Measurements from ENCODE around the gene ARHGEF33. TPM values are rescaled to one million over a fixed set of nuclear protein-coding genes. Genes with fewer than 3 reads are reported as not detected.

ARHGEF33 gene
- not detected in 2 replicates for total RNA-seq (2014; rRNA removed; shearing (Covaris generic))

GRCh38 chr2:38889575-38889974 is at the start of gene ARHGEF33:
Gene ARHGEF33, plus strand, starts transcription at chr2:38889875. Its CDS starts 29,573 bp downstream, at chr2:38919448.
- Histone ChIP-seq H3K27me3 (ENCODE audit: control insufficient read depth, insufficient read depth, low read length) (no peaks in the 10 kb centered on the region), H3K4me3 (ENCODE audit: insufficient read depth, low read depth, low read length) (no peak within 1 kb of the TSS), H3K36me3 (replicated peaks; ENCODE audit: control insufficient read depth, insufficient read depth, low read length) (no peaks in the 10 kb centered on the region)
- no peak for DNase-seq

DNA sequence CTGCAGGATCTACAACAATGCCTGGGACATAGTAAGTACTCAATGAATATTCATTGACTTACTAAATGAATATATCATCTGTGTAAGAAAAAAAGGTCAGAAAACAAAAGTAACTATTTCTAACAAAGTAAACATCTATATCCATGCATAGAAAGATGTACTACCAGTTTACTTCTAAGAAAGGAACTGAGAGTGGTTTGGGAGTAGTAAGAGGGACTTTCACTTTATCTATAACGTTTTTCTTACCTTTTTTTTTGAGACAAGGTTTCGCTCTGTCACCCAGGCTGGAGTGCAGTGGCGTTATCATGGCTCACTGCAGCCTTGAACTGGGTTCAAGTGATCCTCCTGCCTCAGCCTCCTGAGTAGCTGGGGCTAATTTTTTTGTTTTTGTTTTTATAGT is 39.6 kb upstream of the ARHGEF33 start:
- peaks cover 4% of the 10 kb centered on the region for H3K36me3 ChIP-seq (replicated peaks; ENCODE audit: control insufficient read depth, insufficient read depth, low read length)
- no peaks in the 10 kb centered on the region for H3K27me3 ChIP-seq (ENCODE audit: control insufficient read depth, insufficient read depth, low read length)
- no peak overlapping the region for H3K4me3 ChIP-seq (ENCODE audit: insufficient read depth, low read depth, low read length)
- no peak for DNase-seq

GRCh38 chr2:38856165-38856564 is 33.5 kb upstream of the ARHGEF33 start:
- DNase-seq: no peak
- Histone ChIP-seq H3K27me3 (ENCODE audit: control insufficient read depth, insufficient read depth, low read length) (no peaks in the 10 kb centered on the region), H3K4me3 (ENCODE audit: insufficient read depth, low read depth, low read length) (no peak overlapping the region), H3K36me3 (replicated peaks; ENCODE audit: control insufficient read depth, insufficient read depth, low read length) (peaks cover 12% of the 10 kb centered on the region)

DNA sequence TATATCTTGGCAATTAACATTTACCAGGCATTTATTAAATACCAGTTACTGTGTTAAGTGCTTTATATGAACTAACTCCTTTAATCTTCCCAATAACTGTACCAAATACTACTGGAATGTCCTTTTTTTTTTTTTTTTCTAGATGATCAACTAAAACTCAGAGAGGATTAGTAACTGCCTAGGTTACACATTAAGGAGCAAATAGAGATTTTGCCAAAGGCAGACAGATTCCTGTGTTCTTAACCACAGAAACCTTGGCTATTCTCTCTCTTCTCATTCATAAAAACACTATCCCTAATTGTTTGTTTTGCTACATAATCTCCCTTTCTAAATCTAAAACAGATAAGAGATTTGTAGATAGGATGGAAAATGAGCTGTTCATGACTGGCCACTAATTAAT is 27.2 kb upstream of the ARHGEF33 start:
- no peak for DNase-seq
- no peak overlapping the region for H3K4me3 ChIP-seq (ENCODE audit: insufficient read depth, low read depth, low read length)
- peaks cover 9% of the 10 kb centered on the region for H3K36me3 ChIP-seq (replicated peaks; ENCODE audit: control insufficient read depth, insufficient read depth, low read length)
- H3K27me3 ChIP-seq (ENCODE audit: control insufficient read depth, insufficient read depth, low read length): no peaks in the 10 kb centered on the region

DNA sequence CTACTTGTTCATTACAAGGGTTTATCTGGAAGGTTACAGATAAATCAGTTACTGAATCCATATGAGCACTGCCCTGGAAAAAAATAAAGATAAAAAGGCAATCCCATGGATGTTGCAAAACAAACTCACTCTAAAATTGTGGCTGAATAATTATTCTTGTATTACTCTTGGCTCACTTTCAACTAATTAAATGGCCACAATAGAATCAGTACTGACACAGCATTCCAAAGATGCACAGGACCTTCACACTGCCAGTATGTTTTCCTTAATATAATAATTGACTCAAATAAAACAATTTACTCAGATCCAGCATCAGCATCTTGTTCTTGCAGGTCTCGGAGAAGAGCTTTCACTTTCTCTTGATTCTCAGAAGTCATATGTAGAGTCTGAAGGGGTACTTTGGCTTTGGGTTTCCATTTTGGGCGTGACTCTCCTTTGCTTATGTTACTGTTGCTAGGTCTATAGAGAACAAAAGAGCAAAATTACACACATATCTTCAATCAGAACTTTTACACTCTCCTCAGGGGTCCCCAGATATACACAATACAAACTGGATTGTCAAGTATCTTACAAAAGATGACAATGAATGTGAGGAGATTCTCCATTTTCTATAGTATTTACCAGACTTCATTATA is 26.5 kb upstream of the ARHGEF33 start:
- DNase-seq: no peak
- no peak overlapping the region for H3K4me3 ChIP-seq (ENCODE audit: insufficient read depth, low read depth, low read length)
- no peaks in the 10 kb centered on the region for H3K27me3 ChIP-seq (ENCODE audit: control insufficient read depth, insufficient read depth, low read length)
- H3K36me3 ChIP-seq (replicated peaks; ENCODE audit: control insufficient read depth, insufficient read depth, low read length): peaks cover 9% of the 10 kb centered on the region

DNA sequence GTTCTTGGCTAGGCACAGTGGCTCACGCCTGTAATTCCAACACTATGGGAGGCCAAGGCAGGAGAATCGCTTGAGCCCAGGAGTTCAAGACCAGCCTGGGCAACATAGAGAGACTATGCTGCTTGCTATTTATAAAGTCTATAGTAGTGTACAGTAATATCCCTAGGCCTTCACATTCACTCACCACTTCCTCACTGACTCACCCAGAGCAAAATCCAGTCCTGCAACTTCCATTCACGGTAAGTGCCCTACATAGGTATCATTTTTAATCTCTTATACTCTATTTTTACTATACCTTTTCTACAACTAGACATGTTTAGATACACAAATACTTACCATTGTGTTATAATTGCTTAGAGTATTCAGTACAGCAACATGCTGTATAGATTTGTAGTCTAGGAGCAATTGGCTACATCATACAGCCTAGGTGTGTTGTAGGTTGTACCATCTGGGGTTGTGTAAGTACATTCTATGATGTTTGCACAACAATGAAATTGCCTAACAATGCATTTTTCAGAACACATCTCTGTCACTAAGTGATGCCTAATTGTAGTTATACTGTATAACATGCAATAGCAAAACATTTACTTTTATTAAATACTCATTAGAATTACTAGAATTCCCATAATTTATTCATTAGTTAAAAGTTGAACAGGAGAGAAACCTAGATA is 22.8 kb upstream of the ARHGEF33 start:
- no peak for DNase-seq
- Histone ChIP-seq H3K36me3 (replicated peaks; ENCODE audit: control insufficient read depth, insufficient read depth, low read length) (peaks cover 3% of the 10 kb centered on the region), H3K27me3 (ENCODE audit: control insufficient read depth, insufficient read depth, low read length) (no peaks in the 10 kb centered on the region), H3K4me3 (ENCODE audit: insufficient read depth, low read depth, low read length) (no peak overlapping the region)

- H3K27me3 ChIP-seq (ENCODE audit: control insufficient read depth, insufficient read depth, low read length): no peaks in the 10 kb centered on the region; the same call in 1 of the 2 replicates
- DNase-seq: no peak
- H3K36me3 ChIP-seq (replicated peaks; ENCODE audit: control insufficient read depth, insufficient read depth, low read length): no peaks in the 10 kb centered on the region
- no peak overlapping the region for H3K4me3 ChIP-seq (ENCODE audit: insufficient read depth, low read depth, low read length)
Observed at GRCh38 chr2:38871432-38871831, 18.2 kb upstream of the ARHGEF33 start.

DNA sequence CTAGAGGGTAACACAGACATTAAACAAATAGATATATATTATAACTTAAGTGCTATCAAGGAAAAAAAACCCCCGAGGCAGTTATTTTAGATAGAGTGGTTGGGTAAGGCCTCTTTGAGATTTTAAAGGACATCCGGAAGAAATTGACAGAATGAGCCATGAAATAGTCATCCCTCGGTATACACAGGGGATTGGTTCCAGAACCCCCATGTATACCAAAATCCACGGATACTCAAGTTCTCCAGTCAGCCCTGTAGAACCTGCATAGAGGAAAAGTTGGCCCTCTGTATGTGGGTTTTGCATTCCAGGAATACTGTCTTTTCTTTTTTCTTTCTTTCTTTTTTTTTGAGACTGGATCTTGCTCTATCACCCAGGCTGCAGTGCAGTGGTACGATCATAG is 15.9 kb upstream of the ARHGEF33 start:
- Histone ChIP-seq H3K4me3 (ENCODE audit: insufficient read depth, low read depth, low read length) (no peak overlapping the region), H3K36me3 (replicated peaks; ENCODE audit: control insufficient read depth, insufficient read depth, low read length) (no peaks in the 10 kb centered on the region), H3K27me3 (ENCODE audit: control insufficient read depth, insufficient read depth, low read length) (no peaks in the 10 kb centered on the region; the same call in 1 of the 2 replicates)
- DNase-seq: no peak

- no peaks in the 10 kb centered on the region; the same call in 1 of the 2 replicates for H3K27me3 ChIP-seq (ENCODE audit: control insufficient read depth, insufficient read depth, low read length)
- no peak for DNase-seq
- H3K36me3 ChIP-seq (replicated peaks; ENCODE audit: control insufficient read depth, insufficient read depth, low read length): no peaks in the 10 kb centered on the region
- peak overlapping the region; percentile 74 for H3K4me3 ChIP-seq (ENCODE audit: insufficient read depth, low read depth, low read length)
Observed at GRCh38 chr2:38875227-38875575, 14.5 kb upstream of the ARHGEF33 start.

DNA sequence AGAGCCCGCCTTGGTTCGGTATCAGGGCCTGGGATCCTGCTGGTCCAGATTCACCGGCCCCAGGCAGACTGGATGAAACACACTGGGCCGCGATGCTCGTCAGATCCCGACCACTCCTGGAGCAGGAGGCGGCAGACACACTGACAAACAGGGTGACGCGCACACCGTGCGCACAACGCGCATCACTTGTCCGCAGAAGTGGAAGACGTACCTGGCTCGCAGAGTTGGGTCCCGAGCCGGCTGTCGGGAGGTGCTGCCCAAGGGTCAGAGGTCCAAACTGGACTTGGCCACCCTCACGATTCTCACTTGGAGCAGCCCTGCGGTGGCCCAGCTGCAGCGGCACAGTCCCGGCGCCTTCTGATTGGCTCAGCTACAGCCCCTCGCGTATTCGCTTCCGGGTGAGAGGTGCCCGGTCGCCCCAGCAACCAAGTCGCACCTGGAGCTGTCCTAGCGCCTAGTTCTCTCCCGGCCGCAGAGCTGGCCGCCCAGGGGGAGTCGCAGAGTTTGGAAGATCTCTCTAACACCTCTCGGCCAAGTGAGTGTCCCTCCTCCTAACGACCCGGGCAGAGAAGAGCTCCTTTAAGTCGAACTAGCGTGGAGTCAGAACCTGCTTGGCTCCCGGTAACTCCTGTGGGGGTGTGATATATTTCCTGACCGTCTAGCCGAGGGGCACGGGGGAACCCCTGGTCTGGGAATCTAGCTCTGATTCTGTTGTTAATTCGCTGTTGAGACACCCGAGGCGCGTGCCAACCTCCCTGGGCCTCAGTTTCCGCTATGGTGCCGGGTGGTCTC is 13.9 kb upstream of the ARHGEF33 start, which contains the start of the genes DHX57 and MORN2:
DHX57 (minus strand) TSS at position 359 of the 792 bp plus-strand sequence. CDS start 7,529 bp downstream, outside the sequence.
MORN2 (plus strand) TSS at position 401 of the 792 bp plus-strand sequence.
- Histone ChIP-seq H3K36me3 (replicated peaks; ENCODE audit: control insufficient read depth, insufficient read depth, low read length) (no peaks in the 10 kb centered on the region), H3K4me3 (ENCODE audit: insufficient read depth, low read depth, low read length) (peak within 1 kb of the TSS; percentile 74), H3K27me3 (ENCODE audit: control insufficient read depth, insufficient read depth, low read length) (no peaks in the 10 kb centered on the region; the same call in 1 of the 2 replicates)
- peak; percentile 91 for DNase-seq

DNA sequence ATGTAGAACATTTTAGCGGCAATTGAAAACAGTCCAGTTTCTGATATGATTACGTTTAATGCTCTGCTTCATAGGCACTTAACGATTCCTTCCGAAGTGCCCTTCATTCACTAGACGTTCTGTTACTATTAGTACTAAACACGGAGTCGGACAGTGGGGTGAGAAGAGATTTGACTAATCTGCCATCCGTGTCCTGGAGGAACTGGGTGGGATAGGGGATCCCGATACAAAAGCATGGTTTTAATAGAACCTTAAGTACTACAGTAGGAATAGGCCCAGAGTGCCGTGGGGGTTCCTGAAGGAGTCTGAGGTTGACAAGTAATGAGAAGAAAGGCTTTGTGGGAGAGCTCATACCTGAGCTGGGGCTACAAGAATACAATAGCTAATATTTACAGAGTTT is 13.3 kb upstream of the ARHGEF33 start:
- Histone ChIP-seq H3K4me3 (ENCODE audit: insufficient read depth, low read depth, low read length) (peak overlapping the region; percentile 74), H3K27me3 (ENCODE audit: control insufficient read depth, insufficient read depth, low read length) (no peaks in the 10 kb centered on the region; the same call in 1 of the 2 replicates), H3K36me3 (replicated peaks; ENCODE audit: control insufficient read depth, insufficient read depth, low read length) (no peaks in the 10 kb centered on the region)
- DNase-seq: no peak

DNA sequence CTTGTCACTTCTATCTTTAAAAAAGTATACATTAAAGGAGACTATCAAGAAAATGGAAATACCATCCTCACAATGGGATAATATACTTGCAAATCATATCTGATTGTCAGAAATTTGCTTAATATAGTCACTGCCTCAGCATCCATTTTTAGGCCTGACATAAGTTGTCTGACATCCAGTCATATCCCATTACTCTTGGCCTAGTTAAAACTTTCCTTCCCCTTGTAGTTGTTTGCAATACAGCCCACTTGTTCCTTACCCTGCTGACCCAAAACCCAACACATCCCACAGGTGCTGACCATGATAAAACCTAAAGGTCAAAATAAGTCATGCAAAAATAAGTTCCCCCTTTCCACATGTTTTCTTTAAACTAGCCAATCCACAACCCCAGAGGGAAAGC is 3.6 kb upstream of the ARHGEF33 start:
- no peak overlapping the region for H3K4me3 ChIP-seq (ENCODE audit: insufficient read depth, low read depth, low read length)
- DNase-seq: no peak
- H3K36me3 ChIP-seq (replicated peaks; ENCODE audit: control insufficient read depth, insufficient read depth, low read length): no peaks in the 10 kb centered on the region
- no peaks in the 10 kb centered on the region for H3K27me3 ChIP-seq (ENCODE audit: control insufficient read depth, insufficient read depth, low read length)

DNA sequence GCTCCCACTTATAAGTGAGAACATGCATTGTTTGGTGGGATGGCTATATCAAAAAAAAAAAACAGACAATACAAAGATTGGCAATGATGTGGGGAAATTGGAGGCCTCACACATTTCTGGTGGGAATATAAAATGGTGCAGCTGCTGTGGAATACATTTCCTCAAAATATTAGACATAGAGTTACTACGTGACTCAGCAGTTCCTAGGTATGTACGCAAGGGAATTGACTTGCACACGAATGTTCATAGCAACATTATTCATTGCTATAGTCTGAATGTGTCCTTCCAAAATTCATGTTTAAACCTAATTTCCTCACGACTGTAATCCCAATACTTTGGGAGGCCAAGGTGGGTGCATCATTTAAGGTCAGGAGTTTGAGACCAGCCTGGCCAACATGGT is 2.3 kb upstream of the ARHGEF33 start:
- no peak for DNase-seq
- Histone ChIP-seq H3K36me3 (replicated peaks; ENCODE audit: control insufficient read depth, insufficient read depth, low read length) (no peaks in the 10 kb centered on the region), H3K4me3 (ENCODE audit: insufficient read depth, low read depth, low read length) (no peak overlapping the region), H3K27me3 (ENCODE audit: control insufficient read depth, insufficient read depth, low read length) (no peaks in the 10 kb centered on the region)

DNA sequence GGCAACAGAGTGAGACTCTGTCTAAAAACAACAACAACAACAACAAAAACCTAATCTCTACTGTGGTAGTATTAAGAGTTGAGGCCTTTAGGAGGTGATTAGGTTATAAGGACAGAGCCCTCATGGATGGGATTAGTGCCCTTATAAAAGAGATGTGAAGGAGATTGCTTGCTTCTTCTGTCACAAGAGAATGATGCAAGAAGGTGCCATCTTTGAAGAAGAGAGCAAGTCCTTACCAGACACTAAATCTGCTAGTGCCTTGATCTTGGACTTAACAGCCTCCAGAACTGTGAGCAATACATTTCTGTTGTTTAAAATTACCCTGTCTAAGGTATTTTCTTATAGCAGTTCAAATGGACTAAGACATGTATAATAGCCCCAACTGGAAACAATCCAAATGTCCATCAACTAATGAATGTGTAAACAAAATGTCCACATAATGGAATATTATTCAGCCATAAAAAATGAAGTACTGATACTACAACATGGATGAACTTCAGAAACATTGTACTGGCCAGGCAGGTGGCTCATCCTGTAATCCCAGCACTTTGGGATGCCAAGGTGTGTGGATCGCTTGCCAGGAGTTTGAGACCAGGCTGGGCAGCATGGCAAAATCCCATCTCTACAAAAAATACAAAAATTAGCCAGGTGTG is 1.6 kb upstream of the ARHGEF33 start:
- no peak overlapping the region for H3K4me3 ChIP-seq (ENCODE audit: insufficient read depth, low read depth, low read length)
- DNase-seq: no peak
- H3K36me3 ChIP-seq (replicated peaks; ENCODE audit: control insufficient read depth, insufficient read depth, low read length): no peaks in the 10 kb centered on the region
- H3K27me3 ChIP-seq (ENCODE audit: control insufficient read depth, insufficient read depth, low read length): no peaks in the 10 kb centered on the region
